GM13977 (cell line): Measurements from ENCODE around the gene MGMT.

Experiments used
- DNase-seq: peaks from one replicate; pipeline ENCODE4 v3.0.0; 2012; ENCODE audit warnings: low spot score
- CTCF ChIP-seq: IDR thresholded peaks from 2 replicates; pipeline ENCODE4 v1.5.1; 2012; ENCODE audit warnings: mild to moderate bottlenecking, control low read depth; ENCODE audit not compliant: insufficient read depth; ENCODE audit errors: extremely low read depth, missing control alignments
- in situ Hi-C: fragments of 300-500 bp; cut with MboI; formaldehyde crosslinking; loops from one replicate; pipeline ENCODE4 v1.12.0; 2022; ENCODE audit warnings: low sequenced_read_pairs, low pct_unique_long_range_greater_than_20kb, mixed read lengths, inconsistent platforms; ENCODE audit not compliant: unreplicated experiment

Gene MGMT

GRCh38 chr10:129759214-129760002 lies 292.4 kb downstream of the MGMT start:
- in situ Hi-C loops = no loop called here
- TF ChIP-seq CTCF = no peak
- DNase-seq = no peak

GRCh38 chr10:129760003-129760315 lies 292.9 kb downstream of the MGMT start:
- in situ Hi-C loops = no loop called here
- DNase-seq = no peak
- TF ChIP-seq CTCF = no peak

GRCh38 chr10:129760416-129760815 lies 293.4 kb downstream of the MGMT start:
- in situ Hi-C loops = no loop called here
- DNase-seq = no peak
- no peak for TF ChIP-seq CTCF

- DNase-seq = no peak
- no peak for TF ChIP-seq CTCF
- in situ Hi-C loops = no loop called here
Observed at GRCh38 chr10:129761197-129761972, 294.3 kb downstream of the MGMT start.

GRCh38 chr10:129761981-129762956 lies 295.2 kb downstream of the MGMT start:
- in situ Hi-C loops = no loop called here
- DNase-seq = no peak
- no peak for TF ChIP-seq CTCF
